HCT116 (cell line): Measurements from ENCODE around the gene LDLRAD4. TPM values are rescaled to one million over a fixed set of nuclear protein-coding genes. Genes with fewer than 3 reads are reported as not detected.

Experiments used
- ATAC-seq: fragments of 200-7000 bp; cut with Tn5 transposase; 2 replicates; pipeline ENCODE4 v1.9.1; 2020; ENCODE audit warnings: mild to moderate bottlenecking, moderate library complexity
- BruUV-seq: library from RNA; stranded (reverse); fragments of 400-500 nt; replicated peaks from 2 replicates; lab custom pipeline; 2021; lab: Mats Ljungman, UMichigan
- CTCF ChIA-PET: fragments of 300-600 bp; sonication (Branson Sonifier 250); formaldehyde crosslinking; loops from one replicate; lab custom pipeline; 2021; ENCODE audit warnings: antibody characterized with exemption; lab: Charles Lee
- POLR2A ChIA-PET: fragments of 300-600, 350-600 bp; sonication (Branson Sonifier 250); formaldehyde crosslinking; loops from one replicate; lab custom pipeline; 2021; ENCODE audit warnings: antibody characterized with exemption; lab: Charles Lee
- RAD21 ChIA-PET, 2 experiments: fragments of 300-600 bp; sonication (Branson Sonifier 250); formaldehyde crosslinking; loops; one replicate each; lab custom pipeline; 2023; ENCODE audit warnings: low total read pairs in 2 of 2; ENCODE audit not compliant: uncharacterized antibody in 2 of 2, unreplicated experiment in 2 of 2, low non-redundant PET in 1 of 2; lab: Charles Lee
- DNase-seq: peaks from one replicate; pipeline ENCODE4 v3.0.0-alpha.2; 2010; ENCODE audit warnings: low read depth, low spot score
- H2AFZ ChIP-seq: fragments of 200-600 bp; shearing (Covaris generic), sonication (generic); 2 replicates; pipeline ENCODE4 v1.6.1; 2017; ENCODE audit warnings: low read depth, mixed run types, mixed read lengths, antibody characterized with exemption, low read length; ENCODE audit not compliant: poor library complexity, severe bottlenecking
- H3K27ac ChIP-seq: 2 replicates; pipeline ENCODE4 v1.5.1; 2012; ENCODE audit warnings: low read depth, low read length
- H3K27me3 ChIP-seq: fragments of 200-600 bp; sonication (generic); 2 replicates; pipeline ENCODE4 v1.6.1; 2016; ENCODE audit warnings: mixed run types, low read length, mixed read lengths; ENCODE audit not compliant: insufficient read depth
- H3K36me3 ChIP-seq, 2 experiments: fragments of 200-500 bp in 1 of 2; fragments of 200-600 bp in 1 of 2; sonication (Bioruptor generic) in 1 of 2; sonication (generic) in 1 of 2; 2 replicates each; pipeline versions ENCODE4 v1.5.1 to v1.6.1; 2014 to 2016; ENCODE audit warnings: low read length in 2 of 2, inconsistent platforms in 1 of 2, mixed read lengths in 1 of 2, mixed run types in 1 of 2; ENCODE audit not compliant: insufficient read depth in 2 of 2, control insufficient read depth in 1 of 2
- H3K4me1 ChIP-seq, 2 experiments: fragments of 200-600 bp in 1 of 2; sonication (generic) in 1 of 2; 2 replicates each; pipeline versions ENCODE4 v1.5.1 to v1.6.1; 2012 to 2017; ENCODE audit warnings: low read length in 2 of 2, inconsistent platforms in 1 of 2, mild to moderate bottlenecking in 1 of 2, mixed read lengths in 1 of 2, mixed run types in 1 of 2, moderate library complexity in 1 of 2; ENCODE audit not compliant: insufficient read depth in 2 of 2, control insufficient read depth in 1 of 2
- H3K4me2 ChIP-seq: fragments of 200-600 bp; sonication (generic); 2 replicates; pipeline ENCODE4 v1.6.1; 2017; ENCODE audit warnings: mixed run types, low read length, mixed read lengths
- H3K4me3 ChIP-seq, 2 experiments: fragments of 200-600 bp in 1 of 2; sonication (generic) in 1 of 2; replicated peaks in 1 of 2; 2 replicates each; pipeline ENCODE4 v1.5.1; 2011 to 2016; ENCODE audit warnings: low read length in 2 of 2, control low read depth in 1 of 2, low read depth in 1 of 2, mild to moderate bottlenecking in 1 of 2, mixed read lengths in 1 of 2, mixed run types in 1 of 2
- H3K79me2 ChIP-seq: fragments of 200-600 bp; sonication (generic); 2 replicates; pipeline ENCODE4 v1.6.1; 2017; ENCODE audit warnings: mild to moderate bottlenecking, mixed run types, low read length, moderate library complexity, mixed read lengths; ENCODE audit not compliant: insufficient read depth
- H3K9ac ChIP-seq: fragments of 200-600 bp; sonication (generic); 2 replicates; pipeline ENCODE4 v1.6.1; 2016; ENCODE audit warnings: low read length, mixed read lengths
- H3K9me2 ChIP-seq: fragments of 200-600 bp; sonication (generic), shearing (Covaris generic); 2 replicates; pipeline ENCODE4 v1.6.1; 2017; ENCODE audit warnings: mixed run types, mild to moderate bottlenecking, moderate library complexity; ENCODE audit not compliant: insufficient read depth
- H3K9me3 ChIP-seq, 2 experiments: fragments of 200-500 bp in 1 of 2; fragments of 200-600 bp in 1 of 2; sonication (Bioruptor generic) in 1 of 2; sonication (generic) in 1 of 2; 2 replicates each; pipeline ENCODE4 v1.6.1; 2014 to 2017; ENCODE audit warnings: low read length in 2 of 2, mixed read lengths in 2 of 2, inconsistent platforms in 1 of 2, low read depth in 1 of 2, mild to moderate bottlenecking in 1 of 2, mixed run types in 1 of 2, moderate library complexity in 1 of 2; ENCODE audit not compliant: control insufficient read depth in 1 of 2, insufficient read depth in 1 of 2
- H4K20me1 ChIP-seq: fragments of 200-600 bp; sonication (generic), shearing (Covaris generic); 2 replicates; pipeline ENCODE4 v1.6.1; 2017; ENCODE audit warnings: mixed run types, mild to moderate bottlenecking, moderate library complexity; ENCODE audit not compliant: insufficient read depth
- CBX3 ChIP-seq: IDR thresholded peaks from 2 replicates; pipeline ENCODE4 v1.6.1; 2012; ENCODE audit warnings: low read depth
- CEBPB ChIP-seq: IDR thresholded peaks from 2 replicates; pipeline ENCODE4 v1.6.1; 2012; ENCODE audit warnings: low read depth
- EGR1 ChIP-seq: IDR thresholded peaks from 2 replicates; pipeline ENCODE4 v1.6.1; 2012; ENCODE audit warnings: low read depth
- EZH2phosphoT487 ChIP-seq: fragments of 200-600 bp; IDR thresholded peaks from 2 replicates; pipeline ENCODE4 v1.6.1; 2018; ENCODE audit warnings: antibody characterized with exemption, borderline replicate concordance
- JUND ChIP-seq: IDR thresholded peaks from 2 replicates; pipeline ENCODE4 v1.6.1; 2012
- POLR2A ChIP-seq: IDR thresholded peaks from 2 replicates; pipeline ENCODE4 v1.7.0; 2011; ENCODE audit warnings: borderline replicate concordance; ENCODE audit not compliant: insufficient read depth, insufficient read length; ENCODE audit errors: extremely low read depth
- RAD21 ChIP-seq: IDR thresholded peaks from 2 replicates; pipeline ENCODE4 v1.6.1; 2012; ENCODE audit warnings: low read depth, mild to moderate bottlenecking
- SIN3A ChIP-seq: IDR thresholded peaks from 2 replicates; pipeline ENCODE4 v1.6.1; 2012; ENCODE audit warnings: low read depth
- SP1 ChIP-seq: IDR thresholded peaks from 2 replicates; pipeline ENCODE4 v1.6.1; 2012; ENCODE audit warnings: low read depth
- TCF7L2 ChIP-seq: IDR thresholded peaks from 2 replicates; pipeline ENCODE4 v1.7.0; 2011; ENCODE audit warnings: borderline replicate concordance, inconsistent platforms; ENCODE audit not compliant: insufficient read depth, insufficient read length; ENCODE audit errors: extremely low read depth
- ZNF274 ChIP-seq: fragments of 200-500 bp; sonication (Bioruptor generic); IDR thresholded peaks from 2 replicates; pipeline ENCODE4 v1.6.1; 2014; ENCODE audit warnings: mild to moderate bottlenecking, low read depth, low read length, inconsistent platforms
- intact Hi-C: fragments of 100-400 bp; cut with micrococcal nuclease; formaldehyde crosslinking; loops from 2 replicates; pipeline ENCODE4 v1.10.0; 2022
- total RNA-seq: library from RNA; stranded (reverse); gene quantifications from one replicate; pipeline ENCODE4 v1.2.1, GENCODE V29; 2021; ENCODE audit not compliant: unreplicated experiment
- TF ChIP-seq, protein P1 (sequence below): IDR thresholded peaks from 2 replicates; pipeline ENCODE4 v1.6.1; 2011; ENCODE audit warnings: mild to moderate bottlenecking, low read length, moderate library complexity; ENCODE audit not compliant: insufficient replicate concordance; ENCODE audit errors: extremely low read depth
- TF ChIP-seq, protein P2 (sequence below), 3 experiments: fragments of 200-600 bp in 1 of 3; sonication (generic) in 1 of 3; IDR thresholded peaks in 2 of 3; conservative IDR thresholded peaks in 1 of 3; 2 replicates each; pipeline ENCODE4 v1.5.1; 2012 to 2017; ENCODE audit warnings: low read depth in 2 of 3, low read length in 2 of 3, antibody characterized with exemption in 1 of 3, borderline replicate concordance in 1 of 3, control low read depth in 1 of 3, mild to moderate bottlenecking in 1 of 3, mixed read lengths in 1 of 3, mixed run types in 1 of 3, moderate library complexity in 1 of 3; ENCODE audit not compliant: insufficient read depth in 1 of 3
- TF ChIP-seq, protein P3 (sequence below): IDR thresholded peaks from 2 replicates; pipeline ENCODE4 v1.6.1; 2012; ENCODE audit warnings: low read depth

The LDLRAD4 gene
- total RNA-seq, 1 experiment from 2014 or later: 1.2 TPM

DNA sequence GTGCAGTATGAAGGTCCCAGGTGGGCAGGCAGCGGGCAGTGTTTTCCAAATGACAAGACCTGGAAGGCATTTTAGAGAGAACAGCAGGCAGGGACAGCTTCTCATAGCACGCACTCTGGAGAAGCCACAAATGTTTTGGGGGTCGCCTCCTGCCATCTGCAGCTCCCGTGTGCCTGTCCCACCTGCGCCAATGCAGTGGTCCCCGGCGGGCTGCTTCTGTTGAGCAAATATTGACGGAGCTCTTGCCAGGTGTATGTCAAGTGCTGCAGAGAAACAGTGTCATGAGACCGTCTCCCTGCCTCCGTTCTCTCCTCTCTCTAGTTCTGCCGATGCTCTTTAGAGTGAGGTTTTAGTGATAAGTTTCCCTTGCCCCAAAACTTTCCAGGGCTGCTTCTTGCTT is 174.8 kb downstream of the LDLRAD4 start:
- Histone ChIP-seq H3K4me3 (no peak overlapping the region), H3K27me3 (0 out of 2 replicates have a peak, but pooled peaks cover 8% of the 10 kb centered on the region), H3K36me3 (no peaks in the 10 kb centered on the region), H3K4me2 (no peak overlapping the region), H2AFZ (no peak overlapping the region), H3K9ac (no peak overlapping the region), H4K20me1 (no peaks in the 10 kb centered on the region), H3K4me1 (no peaks in the 10 kb centered on the region), H3K9me3 (no peaks in the 10 kb centered on the region), H3K79me2 (no peaks in the 10 kb centered on the region), H3K9me2 (no peaks in the 10 kb centered on the region), H3K27ac (no peak overlapping the region)
- ChIA-PET POLR2A (no interaction called here), RAD21 (no interaction called here), CTCF (no interaction called here)
- BruUV-seq: no TSS peak
- ATAC-seq (no peak), DNase-seq (no peak)
- TF ChIP-seq SP1 (no peak), CEBPB (no peak), POLR2A (no peak)
- intact Hi-C loops: no loop called here

DNA sequence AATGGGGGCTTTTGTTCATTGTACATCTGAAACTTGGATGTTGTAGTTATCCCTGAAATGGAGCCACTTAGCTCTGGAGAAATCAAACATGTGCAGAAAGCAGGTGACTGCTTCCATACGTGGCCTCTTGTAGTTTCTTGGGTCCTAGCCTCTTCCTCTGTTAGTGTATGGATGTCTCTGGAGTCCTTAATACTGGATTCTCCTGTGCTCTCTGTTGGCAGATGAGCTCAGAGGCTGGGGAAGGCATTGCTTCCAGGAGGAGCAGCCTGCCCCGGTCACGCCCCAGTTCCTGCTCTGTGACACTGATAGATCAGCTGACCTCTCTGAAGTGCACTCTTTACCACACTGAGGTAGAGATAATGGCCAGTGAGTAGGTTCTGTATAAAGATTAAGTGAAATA is 176.2 kb downstream of the LDLRAD4 start:
- Histone ChIP-seq H3K27me3 (0 out of 2 replicates have a peak, but pooled peaks cover 8% of the 10 kb centered on the region), H3K36me3 (no peaks in the 10 kb centered on the region), H3K27ac (no peak overlapping the region), H3K9ac (no peak overlapping the region), H3K9me3 (no peaks in the 10 kb centered on the region), H3K4me3 (no peak overlapping the region), H3K9me2 (no peaks in the 10 kb centered on the region), H3K4me2 (no peak overlapping the region), H3K79me2 (no peaks in the 10 kb centered on the region), H4K20me1 (no peaks in the 10 kb centered on the region), H3K4me1 (no peaks in the 10 kb centered on the region), H2AFZ (no peak overlapping the region)
- ChIA-PET RAD21 (no interaction called here), POLR2A (no interaction called here), CTCF (no interaction called here)
- DNase-seq (no peak), ATAC-seq (no peak)
- intact Hi-C loops: no loop called here
- BruUV-seq: no TSS peak
- no peak for TF ChIP-seq SIN3A
- TF ChIP-seq, protein P1, sequence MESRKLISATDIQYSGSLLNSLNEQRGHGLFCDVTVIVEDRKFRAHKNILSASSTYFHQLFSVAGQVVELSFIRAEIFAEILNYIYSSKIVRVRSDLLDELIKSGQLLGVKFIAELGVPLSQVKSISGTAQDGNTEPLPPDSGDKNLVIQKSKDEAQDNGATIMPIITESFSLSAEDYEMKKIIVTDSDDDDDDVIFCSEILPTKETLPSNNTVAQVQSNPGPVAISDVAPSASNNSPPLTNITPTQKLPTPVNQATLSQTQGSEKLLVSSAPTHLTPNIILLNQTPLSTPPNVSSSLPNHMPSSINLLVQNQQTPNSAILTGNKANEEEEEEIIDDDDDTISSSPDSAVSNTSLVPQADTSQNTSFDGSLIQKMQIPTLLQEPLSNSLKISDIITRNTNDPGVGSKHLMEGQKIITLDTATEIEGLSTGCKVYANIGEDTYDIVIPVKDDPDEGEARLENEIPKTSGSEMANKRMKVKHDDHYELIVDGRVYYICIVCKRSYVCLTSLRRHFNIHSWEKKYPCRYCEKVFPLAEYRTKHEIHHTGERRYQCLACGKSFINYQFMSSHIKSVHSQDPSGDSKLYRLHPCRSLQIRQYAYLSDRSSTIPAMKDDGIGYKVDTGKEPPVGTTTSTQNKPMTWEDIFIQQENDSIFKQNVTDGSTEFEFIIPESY: no peak
- TF ChIP-seq, protein P2, sequence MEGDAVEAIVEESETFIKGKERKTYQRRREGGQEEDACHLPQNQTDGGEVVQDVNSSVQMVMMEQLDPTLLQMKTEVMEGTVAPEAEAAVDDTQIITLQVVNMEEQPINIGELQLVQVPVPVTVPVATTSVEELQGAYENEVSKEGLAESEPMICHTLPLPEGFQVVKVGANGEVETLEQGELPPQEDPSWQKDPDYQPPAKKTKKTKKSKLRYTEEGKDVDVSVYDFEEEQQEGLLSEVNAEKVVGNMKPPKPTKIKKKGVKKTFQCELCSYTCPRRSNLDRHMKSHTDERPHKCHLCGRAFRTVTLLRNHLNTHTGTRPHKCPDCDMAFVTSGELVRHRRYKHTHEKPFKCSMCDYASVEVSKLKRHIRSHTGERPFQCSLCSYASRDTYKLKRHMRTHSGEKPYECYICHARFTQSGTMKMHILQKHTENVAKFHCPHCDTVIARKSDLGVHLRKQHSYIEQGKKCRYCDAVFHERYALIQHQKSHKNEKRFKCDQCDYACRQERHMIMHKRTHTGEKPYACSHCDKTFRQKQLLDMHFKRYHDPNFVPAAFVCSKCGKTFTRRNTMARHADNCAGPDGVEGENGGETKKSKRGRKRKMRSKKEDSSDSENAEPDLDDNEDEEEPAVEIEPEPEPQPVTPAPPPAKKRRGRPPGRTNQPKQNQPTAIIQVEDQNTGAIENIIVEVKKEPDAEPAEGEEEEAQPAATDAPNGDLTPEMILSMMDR (IDR thresholded peaks at IDR 0.05 in 2 of 3, conservative IDR thresholded peaks at IDR 0.05 in 1 of 3; ENCODE audit: borderline replicate concordance in 1 of 3, insufficient read depth in 1 of 3, low read depth in 2 of 3, low read length in 2 of 3): no peak
- TF ChIP-seq RAD21: no peak
- no peak for TF ChIP-seq TCF7L2
- TF ChIP-seq JUND: no peak
- no peak for TF ChIP-seq POLR2A
- TF ChIP-seq, protein P3, sequence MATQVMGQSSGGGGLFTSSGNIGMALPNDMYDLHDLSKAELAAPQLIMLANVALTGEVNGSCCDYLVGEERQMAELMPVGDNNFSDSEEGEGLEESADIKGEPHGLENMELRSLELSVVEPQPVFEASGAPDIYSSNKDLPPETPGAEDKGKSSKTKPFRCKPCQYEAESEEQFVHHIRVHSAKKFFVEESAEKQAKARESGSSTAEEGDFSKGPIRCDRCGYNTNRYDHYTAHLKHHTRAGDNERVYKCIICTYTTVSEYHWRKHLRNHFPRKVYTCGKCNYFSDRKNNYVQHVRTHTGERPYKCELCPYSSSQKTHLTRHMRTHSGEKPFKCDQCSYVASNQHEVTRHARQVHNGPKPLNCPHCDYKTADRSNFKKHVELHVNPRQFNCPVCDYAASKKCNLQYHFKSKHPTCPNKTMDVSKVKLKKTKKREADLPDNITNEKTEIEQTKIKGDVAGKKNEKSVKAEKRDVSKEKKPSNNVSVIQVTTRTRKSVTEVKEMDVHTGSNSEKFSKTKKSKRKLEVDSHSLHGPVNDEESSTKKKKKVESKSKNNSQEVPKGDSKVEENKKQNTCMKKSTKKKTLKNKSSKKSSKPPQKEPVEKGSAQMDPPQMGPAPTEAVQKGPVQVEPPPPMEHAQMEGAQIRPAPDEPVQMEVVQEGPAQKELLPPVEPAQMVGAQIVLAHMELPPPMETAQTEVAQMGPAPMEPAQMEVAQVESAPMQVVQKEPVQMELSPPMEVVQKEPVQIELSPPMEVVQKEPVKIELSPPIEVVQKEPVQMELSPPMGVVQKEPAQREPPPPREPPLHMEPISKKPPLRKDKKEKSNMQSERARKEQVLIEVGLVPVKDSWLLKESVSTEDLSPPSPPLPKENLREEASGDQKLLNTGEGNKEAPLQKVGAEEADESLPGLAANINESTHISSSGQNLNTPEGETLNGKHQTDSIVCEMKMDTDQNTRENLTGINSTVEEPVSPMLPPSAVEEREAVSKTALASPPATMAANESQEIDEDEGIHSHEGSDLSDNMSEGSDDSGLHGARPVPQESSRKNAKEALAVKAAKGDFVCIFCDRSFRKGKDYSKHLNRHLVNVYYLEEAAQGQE: no peak
- no peak for TF ChIP-seq ZNF274
- TF ChIP-seq EZH2phosphoT487: no peak
- no peak for TF ChIP-seq EGR1
- TF ChIP-seq CBX3: no peak
